NCI-H510A treated with DMSO at 0.1 percent for 48 hours (cell line): ENCODE results near the gene KIF2B.
"Not testable (repeated sequence)": the region's sequence is repeated elsewhere in the genome, so short reads cannot be mapped to it uniquely, and the experiment has no call there.

Experiments
- DNase-seq: peaks from one replicate; lab custom pipeline; 2025; lab: John Stamatoyannopoulos, UW

Gene KIF2B, protein sequence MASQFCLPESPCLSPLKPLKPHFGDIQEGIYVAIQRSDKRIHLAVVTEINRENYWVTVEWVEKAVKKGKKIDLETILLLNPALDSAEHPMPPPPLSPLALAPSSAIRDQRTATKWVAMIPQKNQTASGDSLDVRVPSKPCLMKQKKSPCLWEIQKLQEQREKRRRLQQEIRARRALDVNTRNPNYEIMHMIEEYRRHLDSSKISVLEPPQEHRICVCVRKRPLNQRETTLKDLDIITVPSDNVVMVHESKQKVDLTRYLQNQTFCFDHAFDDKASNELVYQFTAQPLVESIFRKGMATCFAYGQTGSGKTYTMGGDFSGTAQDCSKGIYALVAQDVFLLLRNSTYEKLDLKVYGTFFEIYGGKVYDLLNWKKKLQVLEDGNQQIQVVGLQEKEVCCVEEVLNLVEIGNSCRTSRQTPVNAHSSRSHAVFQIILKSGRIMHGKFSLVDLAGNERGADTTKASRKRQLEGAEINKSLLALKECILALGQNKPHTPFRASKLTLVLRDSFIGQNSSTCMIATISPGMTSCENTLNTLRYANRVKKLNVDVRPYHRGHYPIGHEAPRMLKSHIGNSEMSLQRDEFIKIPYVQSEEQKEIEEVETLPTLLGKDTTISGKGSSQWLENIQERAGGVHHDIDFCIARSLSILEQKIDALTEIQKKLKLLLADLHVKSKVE

DNA sequence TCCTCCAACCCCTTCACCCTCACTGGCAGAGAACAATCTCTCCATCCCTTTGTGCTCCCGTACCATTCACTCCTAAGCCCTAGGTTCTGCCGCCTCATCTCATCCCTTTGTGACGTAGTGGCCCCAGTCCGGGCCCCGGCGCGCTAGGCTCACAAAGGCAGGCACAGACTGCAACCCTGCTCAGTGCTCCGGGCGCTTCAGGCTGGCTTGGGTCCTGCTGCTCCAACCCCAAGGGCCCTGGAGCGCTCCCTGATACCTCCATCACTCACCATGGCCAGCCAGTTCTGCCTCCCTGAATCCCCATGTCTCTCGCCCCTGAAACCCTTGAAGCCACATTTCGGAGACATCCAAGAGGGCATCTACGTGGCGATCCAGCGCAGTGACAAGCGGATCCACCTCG lies at the start of gene KIF2B:
TSS of gene KIF2B (plus strand) at position 164 of the 400 bp plus-strand sequence. CDS start at position 271, 107 bp downstream.
- DNase-seq: no peak

DNA sequence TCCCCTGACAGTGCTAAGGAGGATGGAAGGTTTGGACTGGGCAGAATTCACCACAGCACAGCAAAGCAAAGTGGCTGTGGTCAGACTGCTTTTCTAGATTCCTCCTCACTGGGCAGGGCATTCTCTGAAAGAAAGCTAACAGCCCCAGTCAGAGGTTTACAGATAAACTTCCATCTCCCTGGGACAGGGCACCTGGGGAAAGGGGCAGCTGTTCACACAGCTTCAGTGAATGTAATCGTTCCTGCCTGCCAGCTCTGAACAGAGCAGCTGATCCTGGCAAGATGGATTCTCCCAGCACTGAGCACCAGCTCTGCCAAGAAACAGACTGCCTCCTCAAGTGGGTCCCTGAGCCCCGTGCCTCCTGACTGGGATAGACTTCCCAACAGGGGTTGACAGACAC lies 42.4 kb upstream of the KIF2B start:
- DNase-seq: no peak

DNA sequence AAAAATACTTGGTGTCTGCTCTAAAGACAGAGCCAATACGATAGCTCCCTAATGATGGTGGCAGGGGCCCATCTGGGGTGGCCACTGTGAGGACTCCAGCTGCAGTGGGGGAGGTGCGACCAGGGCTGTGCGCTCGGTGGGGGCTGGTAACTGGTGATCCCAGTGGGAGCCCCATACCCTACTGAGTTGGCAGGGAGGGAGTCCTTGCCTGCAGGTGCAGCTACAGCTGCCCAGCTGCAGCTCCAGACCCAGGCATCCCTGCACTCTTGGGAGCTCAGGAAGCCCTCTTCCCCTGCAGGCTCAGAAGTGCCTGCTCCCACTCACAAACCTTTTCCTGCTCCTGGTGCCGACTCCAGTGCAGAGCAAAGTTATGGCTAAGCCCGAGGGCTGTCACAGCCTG lies 31.2 kb upstream of the KIF2B start:
- no peak for DNase-seq

DNA sequence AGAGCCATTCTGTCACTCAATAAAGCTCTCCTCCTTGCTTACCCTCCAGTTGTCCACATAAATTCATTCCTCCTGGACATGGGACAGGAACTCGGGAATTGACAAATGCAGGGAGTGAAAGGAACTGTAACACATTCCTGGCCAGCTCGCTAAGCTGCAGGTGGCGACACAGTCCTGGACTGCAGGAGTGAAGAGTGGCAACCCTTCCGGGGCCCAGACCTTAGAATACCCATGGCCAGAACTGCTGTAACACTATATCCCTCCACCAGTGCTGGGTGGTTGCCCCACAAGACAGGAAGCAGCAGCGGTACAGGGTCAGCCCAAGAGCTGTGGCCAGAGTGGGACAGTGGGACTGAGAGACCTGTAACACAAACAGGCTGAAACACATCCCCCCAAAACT lies 30.3 kb upstream of the KIF2B start:
- no peak for DNase-seq

DNA sequence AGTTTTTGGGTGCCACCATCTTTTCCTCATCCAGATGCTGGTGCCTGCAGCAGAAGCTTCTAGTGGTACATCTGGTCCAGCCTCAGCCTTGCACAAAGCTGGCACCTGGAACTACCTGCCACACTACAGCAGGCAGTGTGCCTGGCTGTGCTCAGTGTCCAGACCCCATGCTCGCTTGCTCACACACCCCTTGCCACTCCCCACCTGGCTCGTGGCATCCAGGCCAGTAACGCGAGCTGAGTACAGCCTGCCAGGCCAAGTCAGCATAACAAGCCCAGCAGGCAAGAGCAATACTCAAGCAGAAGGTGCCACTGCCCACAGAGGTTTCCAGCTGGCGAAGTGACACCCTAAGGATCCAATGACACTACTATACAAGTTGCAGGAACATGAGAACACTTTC lies 29.7 kb upstream of the KIF2B start:
- no peak for DNase-seq

DNA sequence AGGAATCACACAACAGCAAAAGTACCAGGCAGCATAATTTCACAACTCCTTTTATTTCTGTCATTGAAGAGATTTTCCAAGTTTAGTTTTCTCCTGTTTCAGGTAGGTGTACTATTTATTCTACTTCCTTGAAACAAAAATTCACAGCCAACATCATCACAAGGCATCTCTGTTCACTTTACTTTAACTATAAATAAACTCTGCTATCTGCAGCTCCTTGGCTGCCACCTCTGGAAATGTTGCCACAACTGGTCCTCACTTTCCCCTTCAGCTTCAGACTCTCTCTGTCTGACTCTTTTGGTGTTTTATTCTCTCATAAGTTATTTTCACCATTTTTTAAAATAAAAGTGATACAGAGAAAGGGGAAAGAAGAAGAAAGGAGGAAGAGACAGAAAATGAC lies 27.9 kb upstream of the KIF2B start:
- DNase-seq: no peak

DNA sequence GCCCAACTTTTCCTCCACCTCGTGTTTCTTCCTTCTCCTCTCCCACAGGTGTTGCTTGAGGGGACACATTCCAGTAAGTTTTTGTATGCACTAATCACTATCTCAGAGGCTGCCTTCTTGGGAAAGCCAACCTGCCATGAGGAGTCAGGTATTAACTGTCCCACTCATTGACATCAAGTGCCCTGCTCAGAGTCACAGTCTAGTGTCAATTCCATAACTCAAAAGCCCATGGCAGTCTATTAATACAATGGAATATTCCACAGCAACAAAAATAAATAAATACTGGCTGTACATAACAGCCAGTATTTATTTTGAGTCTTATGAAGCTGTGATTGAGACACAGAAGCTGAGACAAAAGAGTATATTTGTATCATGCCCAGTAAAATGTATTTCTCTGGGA lies 26.1 kb upstream of the KIF2B start:
- no peak for DNase-seq

DNA sequence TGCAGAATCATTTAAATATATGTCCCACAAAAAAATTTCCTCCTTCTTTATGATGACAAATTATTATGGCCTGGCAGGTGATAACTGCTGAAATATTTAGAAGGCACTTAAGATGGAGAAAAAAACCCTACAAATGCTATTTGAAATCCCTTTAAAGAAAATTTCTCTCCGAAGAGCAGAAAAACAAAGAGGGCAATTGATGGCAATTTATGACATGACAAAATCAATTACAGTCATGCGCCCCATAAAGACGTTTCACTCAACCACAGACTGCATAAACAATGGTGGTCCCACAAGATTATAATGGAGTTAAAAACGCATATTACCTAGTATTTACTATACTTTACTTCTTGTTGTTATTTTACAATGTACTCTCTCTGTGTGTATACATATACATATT lies 25.2 kb upstream of the KIF2B start:
- no peak for DNase-seq

DNA sequence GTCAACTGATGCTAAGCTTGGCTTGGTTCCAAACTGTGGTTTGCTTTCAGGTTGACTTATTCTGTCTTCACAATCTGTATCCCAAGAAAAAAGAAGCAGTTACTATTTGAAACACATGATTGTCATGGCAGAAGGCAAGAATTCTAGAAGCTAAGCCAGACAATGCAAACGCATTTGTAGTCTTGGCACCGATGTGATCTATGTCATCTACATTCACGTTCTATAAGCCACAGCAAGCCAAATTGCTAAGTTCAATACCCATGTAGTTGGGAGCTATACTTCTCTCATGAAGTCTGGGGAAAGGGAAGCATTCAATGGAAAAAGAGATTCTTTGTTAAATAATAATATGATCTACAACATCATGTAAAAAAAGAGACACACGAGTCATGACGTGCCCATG lies 18.3 kb upstream of the KIF2B start:
- no peak for DNase-seq

DNA sequence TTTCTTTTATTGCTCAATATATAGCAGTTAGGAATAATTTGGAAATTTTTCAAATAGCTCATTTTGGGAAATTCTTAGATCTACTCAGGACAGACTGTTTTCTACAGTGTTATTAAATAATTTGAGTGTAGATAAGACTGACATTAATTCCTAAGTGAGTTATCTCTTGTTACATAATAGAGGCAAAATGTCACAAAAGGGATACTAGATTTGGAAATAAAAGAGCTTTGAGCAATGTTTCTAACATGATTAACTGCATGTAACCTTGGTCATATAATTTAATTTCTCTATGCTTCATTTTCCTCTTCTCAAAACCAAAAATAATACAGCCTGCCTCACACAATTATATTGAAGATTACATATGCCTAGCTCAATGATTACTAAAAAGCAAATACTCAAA lies 16.3 kb upstream of the KIF2B start:
- no peak for DNase-seq

DNA sequence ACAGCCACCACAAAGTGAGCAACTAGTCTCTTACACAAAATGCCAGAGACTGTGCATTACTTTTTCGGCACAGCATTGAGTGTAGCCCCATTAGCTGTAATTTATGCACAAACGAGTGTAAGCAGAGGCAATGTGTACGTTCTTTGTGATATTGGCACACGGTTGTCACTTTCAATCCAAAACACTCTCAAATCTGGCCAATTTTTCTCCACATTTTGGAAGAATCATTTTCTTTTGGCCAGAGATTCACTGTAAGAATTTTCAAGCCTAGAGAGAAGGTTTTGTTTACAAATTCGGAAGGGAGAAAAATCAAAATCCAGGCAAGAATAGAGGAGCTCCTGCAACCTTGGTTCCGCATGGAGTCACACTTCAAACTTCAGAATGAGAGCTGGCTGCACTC lies 15.4 kb upstream of the KIF2B start:
- DNase-seq: no peak

DNA sequence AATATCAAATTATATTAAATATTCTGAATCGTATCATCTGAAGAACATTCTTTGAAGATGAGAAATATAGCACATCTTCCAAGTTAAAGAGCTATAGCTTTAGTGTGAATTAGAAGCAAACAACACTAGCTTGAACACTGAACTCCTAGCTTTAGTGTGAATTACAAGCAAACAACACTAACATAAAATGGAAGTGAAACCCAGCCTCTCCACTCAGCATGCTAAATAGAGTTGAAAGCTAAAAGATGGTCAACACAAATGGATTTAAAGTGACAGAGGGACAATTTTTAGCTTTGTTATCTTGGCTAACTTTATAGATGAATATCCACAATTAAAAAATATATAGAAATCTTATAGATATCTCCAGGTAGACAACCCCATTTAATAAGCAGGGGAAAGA lies 4.5 kb upstream of the KIF2B start:
- DNase-seq: no peak

DNA sequence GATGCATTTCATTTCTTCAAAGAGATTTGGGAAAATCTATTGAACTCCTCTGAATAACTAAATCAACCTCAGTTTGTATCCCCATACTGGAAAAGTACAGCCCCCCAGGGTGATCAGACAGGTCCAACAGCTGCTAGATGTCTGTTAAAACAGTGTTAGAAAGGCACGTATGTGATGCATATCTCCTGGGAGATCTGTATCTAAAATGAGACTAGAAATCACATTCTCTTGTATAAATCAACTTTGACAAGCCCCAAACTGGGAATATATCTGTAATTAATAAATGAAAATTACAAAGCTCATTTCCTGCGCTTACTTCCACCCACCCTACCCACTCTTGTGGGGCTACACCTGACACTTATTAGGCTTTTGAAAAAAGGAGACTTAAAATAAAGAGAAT lies 3.8 kb upstream of the KIF2B start:
- DNase-seq: no peak

DNA sequence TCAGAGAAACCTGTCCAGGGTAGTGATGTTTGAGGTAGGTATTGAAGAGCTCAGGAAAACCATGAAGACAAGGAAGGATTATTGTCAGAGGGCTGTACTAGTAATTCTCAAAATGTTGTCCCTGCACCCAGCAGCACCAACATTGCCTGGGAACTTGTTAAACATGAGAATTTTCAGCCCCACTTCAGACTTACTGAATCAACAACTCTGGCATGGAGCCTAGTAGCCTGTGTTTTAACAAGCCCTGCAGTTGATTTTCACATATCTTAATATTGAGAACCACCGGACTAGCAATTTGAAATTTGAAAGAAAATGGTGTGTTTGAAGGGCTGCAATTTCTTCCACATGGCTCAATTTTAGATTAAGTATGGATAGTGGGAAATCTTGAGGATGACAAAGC lies 2.8 kb upstream of the KIF2B start:
- no peak for DNase-seq

DNA sequence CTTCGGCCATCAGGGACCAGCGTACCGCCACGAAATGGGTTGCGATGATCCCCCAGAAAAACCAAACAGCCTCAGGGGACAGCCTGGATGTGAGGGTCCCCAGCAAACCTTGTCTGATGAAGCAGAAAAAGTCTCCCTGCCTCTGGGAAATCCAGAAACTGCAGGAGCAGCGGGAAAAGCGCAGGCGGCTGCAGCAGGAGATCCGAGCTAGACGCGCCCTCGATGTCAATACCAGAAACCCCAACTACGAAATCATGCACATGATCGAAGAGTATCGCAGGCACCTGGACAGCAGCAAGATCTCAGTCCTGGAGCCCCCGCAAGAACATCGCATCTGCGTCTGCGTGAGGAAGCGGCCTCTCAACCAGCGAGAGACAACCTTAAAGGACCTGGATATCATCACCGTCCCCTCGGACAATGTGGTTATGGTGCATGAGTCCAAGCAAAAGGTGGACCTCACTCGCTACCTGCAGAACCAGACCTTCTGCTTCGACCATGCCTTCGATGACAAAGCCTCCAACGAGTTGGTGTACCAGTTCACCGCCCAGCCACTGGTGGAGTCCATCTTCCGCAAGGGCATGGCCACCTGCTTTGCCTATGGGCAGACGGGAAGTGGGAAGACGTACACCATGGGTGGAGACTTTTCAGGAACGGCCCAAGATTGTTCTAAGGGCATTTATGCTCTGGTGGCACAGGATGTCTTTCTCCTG lies 769 bp downstream of the KIF2B start:
- DNase-seq: no peak

DNA sequence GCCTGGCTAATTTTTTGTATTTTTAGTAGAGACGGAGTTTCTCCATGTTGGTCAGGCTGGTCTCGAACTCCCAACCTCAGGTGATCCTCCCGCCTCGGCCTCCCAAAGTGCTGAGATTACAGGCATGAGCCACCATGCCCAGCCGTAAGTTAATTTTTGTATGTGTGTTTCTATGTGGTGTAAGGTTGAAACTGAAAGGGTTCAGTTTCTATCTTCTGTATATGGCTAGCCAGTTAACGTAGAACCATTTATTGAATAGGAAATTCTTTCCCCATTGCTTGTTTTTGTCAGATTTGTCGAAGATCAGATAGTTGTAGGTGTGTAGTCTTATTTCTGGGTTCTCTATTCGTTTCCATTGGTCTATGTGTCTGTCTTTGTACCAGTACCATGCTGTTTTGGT lies 12.0 kb downstream of the KIF2B start:
- not testable (repeated sequence) for DNase-seq

DNA sequence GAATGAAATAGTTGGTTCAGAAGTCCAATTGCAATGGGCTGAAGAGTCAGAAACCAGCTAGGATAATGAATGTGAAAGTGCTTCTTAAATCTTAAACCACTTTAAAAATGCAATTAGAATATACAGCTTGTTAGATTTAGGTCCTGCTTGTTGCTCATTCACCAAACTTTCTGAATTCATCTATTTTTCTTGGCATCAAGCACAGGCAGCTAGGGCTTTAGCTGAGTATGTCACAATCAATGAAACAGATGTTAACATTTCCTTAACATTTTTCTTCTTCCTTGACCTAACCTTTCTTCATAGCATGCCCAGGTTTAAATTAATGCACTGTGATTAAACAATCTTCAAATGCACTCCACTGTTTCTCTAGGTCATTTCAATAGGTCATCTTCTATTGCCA lies 14.4 kb downstream of the KIF2B start:
- DNase-seq: no peak

DNA sequence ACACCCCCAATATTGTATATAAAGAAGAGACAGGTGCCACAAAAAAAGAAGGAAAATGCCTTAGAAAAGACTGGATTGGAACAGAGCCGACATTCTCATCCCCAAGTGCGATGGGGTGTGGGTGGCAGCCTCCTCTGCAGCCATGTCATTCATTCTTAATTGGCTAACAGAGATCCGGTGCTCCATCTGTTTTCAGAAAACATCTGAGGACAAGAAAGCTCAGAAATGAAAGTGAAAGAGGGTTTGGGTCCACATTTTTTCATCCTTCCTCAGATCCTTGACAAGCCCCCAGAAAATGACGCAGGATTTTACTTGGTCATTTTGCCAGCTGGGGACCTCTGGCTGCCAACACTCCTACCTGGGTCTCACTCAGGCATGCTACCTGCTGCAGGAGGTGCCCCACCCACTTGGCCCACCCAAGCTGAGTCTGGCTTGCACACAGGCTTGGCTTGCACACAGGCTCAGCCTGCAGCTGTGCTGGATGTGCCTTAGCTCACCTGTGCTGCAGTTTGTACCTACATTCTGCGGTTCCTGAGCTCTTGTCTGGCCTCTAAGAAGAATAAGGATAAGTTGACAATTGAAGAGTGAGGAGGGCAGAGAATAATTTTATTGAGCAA lies 21.9 kb downstream of the KIF2B start:
- DNase-seq: no peak

DNA sequence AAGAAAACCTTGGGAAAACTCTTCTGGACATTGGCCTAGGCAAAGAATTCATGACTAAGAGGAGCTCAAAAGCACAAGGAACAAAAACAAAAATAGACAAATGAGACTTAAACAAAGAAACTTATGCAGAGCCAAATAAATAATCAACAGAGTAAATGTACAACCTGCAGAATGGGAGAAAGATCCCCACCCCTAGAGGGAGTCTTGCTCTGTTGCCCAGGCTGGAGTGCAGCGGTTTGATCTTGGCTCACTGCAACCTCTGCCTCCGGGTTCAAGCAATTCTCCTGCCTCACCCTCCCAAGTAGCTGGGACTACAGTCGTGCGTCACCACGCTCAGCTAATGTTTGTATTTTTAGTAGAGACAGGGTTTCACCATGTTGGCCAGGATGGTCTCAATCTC lies 48.4 kb downstream of the KIF2B start:
- DNase-seq: not testable (repeated sequence)
